GM18526 (cell line): Measurements from ENCODE around the gene TRIM28.

Experiments
- POLR2A ChIP-seq: IDR thresholded peaks from 3 replicates; pipeline ENCODE4 v1.6.1; 2011; ENCODE audit not compliant: insufficient read length; ENCODE audit errors: extremely low read depth

TRIM28 gene

GRCh38 chr19:58579473-58580142 is 35.7 kb downstream of the TRIM28 start:
- no peak for TF ChIP-seq POLR2A

GRCh38 chr19:58581227-58582141 is 37.6 kb downstream of the TRIM28 start:
- no peak for TF ChIP-seq POLR2A

DNA sequence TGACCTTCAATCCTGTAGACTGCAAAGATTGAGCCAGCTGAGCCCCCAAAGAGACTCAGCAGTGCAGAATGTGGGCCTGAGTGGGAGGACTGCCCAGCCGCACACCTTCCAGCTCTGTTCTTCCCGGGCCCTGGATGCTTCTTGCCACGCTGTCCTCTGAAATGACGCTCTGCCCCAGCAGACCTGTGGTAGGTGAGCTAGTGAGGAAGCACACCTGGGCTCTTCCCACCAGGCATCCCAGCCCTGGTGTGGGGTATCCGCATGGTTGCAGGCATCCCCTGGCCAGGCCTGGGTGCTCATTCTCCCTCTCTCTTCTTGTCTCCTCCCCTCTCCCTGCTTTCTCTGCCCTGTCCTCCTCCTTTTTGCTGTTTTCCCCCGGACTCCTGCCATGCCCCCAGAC is 39.1 kb downstream of the TRIM28 start:
- TF ChIP-seq POLR2A: no peak

DNA sequence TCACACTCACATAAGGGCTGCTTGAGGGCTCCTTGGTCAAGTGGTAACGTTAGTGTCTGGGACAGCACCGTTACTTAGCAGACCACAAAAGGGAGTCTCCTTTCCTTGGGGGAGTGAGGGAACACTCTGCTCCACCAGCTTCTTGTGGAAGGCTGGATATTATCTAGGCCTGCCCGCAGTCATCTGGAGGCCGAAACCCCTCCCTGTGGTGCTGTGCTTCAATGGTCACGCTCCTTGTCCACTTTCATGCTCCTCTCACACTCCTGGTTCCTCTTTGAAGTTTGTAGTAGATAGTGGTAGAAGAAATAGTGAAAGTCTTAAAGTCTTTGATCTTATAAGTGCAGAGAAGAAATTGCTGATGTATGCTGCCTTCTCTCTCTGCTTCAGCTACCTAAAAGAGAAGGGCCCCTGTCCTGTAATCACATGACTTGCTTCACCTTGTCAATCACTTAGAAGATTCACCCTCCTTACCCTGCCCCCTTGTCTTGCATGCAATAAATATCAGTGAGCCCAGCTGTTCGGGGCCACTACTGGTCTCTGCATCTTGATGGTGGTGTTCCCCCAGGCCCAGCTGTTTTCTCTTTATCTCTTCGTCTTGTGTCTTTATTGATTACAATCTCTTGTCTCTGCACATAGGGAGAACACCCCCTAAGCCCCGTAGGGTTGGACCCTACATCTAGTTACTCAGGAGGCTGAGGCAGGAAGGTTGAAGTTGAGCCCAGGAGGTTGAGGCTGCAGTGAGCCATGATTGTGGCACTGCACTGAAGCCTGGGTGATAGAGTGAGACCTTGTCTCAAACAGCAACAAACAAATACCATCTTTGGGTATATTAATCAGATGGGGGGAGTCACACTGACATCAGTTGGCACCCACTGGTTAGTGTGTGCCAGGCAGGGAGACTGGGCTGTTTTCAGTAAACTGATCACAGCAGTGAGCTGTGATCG is 40.9 kb downstream of the TRIM28 start:
- no peak for TF ChIP-seq POLR2A

DNA sequence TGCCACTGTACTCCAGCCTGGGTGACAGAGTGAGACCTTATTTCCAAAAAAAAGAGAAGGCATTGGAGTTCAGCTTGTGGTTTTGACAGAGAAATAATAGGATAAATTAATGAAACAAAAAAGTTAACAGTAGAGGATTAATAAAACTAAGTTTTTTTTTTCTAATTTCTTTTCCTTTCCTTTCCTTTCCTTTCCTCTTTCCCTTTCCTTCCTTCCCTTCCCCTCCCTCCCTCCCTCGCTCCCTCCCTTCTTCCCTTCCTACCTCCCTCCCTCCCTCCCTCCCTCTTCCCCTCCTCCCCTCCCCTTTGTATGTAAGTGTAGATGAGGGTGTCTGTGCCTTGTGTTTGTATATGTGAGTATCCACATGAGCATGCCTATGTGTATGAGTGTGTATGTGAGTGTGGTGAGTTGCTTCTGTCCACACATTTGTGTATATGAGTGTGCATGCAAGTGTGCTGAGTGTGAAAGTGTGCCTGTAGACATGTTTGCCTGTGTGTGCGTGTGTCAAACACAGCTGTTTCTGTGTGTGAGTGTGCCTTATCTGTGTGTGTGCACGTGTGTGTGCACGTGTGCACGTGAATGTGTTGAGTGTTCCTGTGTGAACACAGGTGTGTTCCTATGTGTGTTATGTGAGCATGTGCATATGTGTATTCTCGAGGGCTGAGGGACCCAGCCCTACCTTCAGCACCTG is 41.7 kb downstream of the TRIM28 start:
- no peak for TF ChIP-seq POLR2A

DNA sequence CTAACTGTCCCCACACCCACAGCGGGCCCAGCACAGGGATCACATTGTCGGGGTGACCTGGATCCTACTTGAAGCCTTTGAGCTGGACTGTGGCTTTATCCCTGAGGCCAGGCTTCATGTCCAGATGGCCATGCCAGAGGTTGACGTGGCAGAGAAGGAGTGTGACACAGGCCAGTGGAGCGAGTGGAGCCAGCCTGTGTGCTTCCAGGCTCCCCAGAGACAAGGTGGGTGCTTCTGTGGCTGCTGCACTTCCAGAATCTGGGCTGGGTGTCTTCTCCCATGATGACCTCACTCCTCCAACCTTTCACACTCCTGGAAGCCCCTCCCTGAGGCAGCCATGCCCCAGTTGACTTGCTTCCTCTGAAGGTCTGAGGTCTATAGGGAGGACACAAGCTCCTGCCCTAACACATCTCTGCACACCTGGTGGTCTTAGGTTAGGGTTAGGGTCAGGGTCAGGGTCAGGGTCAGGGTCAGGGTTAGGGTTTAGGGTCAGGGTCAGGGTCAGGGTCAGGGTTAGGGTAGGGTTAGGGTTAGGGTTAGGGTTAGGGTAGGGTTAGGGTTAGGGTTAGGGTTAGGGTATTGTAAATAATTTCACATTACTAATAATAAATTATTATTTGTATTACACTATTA is 42.4 kb downstream of the TRIM28 start:
- TF ChIP-seq POLR2A: no peak
